A549 (cell line): ENCODE data around the gene MYLK. TPM values are rescaled to one million over a fixed set of nuclear protein-coding genes. Genes with fewer than 3 reads are reported as not detected.
A peak's percentile ranks its signal among the peaks of the same experiment; 100 is the strongest.
"Not testable (repeated sequence)": the region's sequence is repeated elsewhere in the genome, so short reads cannot be mapped to it uniquely, and the experiment has no call there.

Experiments
- ATAC-seq, 2 experiments: fragments of 200-7000 bp in 1 of 2; fragments of >200 bp in 1 of 2; cut with Nextera tagmentation in 1 of 2; cut with Tn5 transposase in 1 of 2; 3 replicates each; pipeline versions ENCODE4 v1.8.0 to v1.9.1; 2018 to 2020; ENCODE audit warnings: mild to moderate bottlenecking in 1 of 2, moderate library complexity in 1 of 2
- CTCF ChIA-PET: fragments of 300-600 bp; sonication (Branson Sonifier 250); formaldehyde crosslinking; extraction: SDS; loops from one replicate; lab custom pipeline; 2021; ENCODE audit warnings: antibody characterized with exemption, inconsistent platforms; lab: Yijun Ruan, JAX
- POLR2A ChIA-PET: fragments of 350-600 bp; formaldehyde crosslinking; extraction: SDS; loops from one replicate; lab custom pipeline; 2021; ENCODE audit warnings: antibody characterized with exemption, inconsistent platforms; lab: Yijun Ruan, JAX
- DNase-seq, 2 experiments: peaks; one replicate each; pipeline versions ENCODE4 v3.0.0 to v3.0.0-alpha.2; 2011 to 2016; ENCODE audit warnings: low read depth in 1 of 2, low spot score in 1 of 2
- FAIRE-seq: peaks from 2 replicates; lab custom pipeline; 2011; peaks lifted over from hg19 to GRCh38; lab: Jason Lieb, UNC
- H3K27ac ChIP-seq, 2 experiments: fragments of >200 bp; sonication (Bioruptor Twin); formaldehyde crosslinking; 3 replicates each; pipeline ENCODE4 v1.5.1; 2016 to 2017
- H3K4me1 ChIP-seq: fragments of >200 bp; sonication (Bioruptor Twin); formaldehyde crosslinking; 3 replicates; pipeline ENCODE4 v1.6.1; 2016
- H3K4me2 ChIP-seq: fragments of >200 bp; sonication (Bioruptor Twin); formaldehyde crosslinking; 3 replicates; pipeline ENCODE4 v1.6.1; 2016
- H3K4me3 ChIP-seq: fragments of >200 bp; sonication (Bioruptor Twin); formaldehyde crosslinking; 3 replicates; pipeline ENCODE4 v1.5.1; 2016
- H3K9me3 ChIP-seq: fragments of >200 bp; sonication (Bioruptor Twin); formaldehyde crosslinking; 3 replicates; pipeline ENCODE4 v1.6.1; 2016
- BHLHE40 ChIP-seq: IDR thresholded peaks from 2 replicates; pipeline ENCODE4 v1.6.1; 2012; ENCODE audit warnings: low read depth, low read length, inconsistent platforms
- CBX2 ChIP-seq: fragments of 200-600 bp; sonication (generic); IDR thresholded peaks from 2 replicates; pipeline ENCODE4 v1.6.1; 2016; ENCODE audit warnings: low read depth, mild to moderate bottlenecking, borderline replicate concordance
- CBX8 ChIP-seq: fragments of 200-600 bp; sonication (generic); IDR thresholded peaks from 2 replicates; pipeline ENCODE4 v1.6.1; 2016
- CHD2 ChIP-seq: fragments of 150-350 bp; IDR thresholded peaks from 2 replicates; pipeline ENCODE4 v1.6.1; 2014; ENCODE audit warnings: low read length; ENCODE audit not compliant: partially characterized antibody
- EHF ChIP-seq: fragments of 250-450 bp; sonication (Bioruptor Pico); IDR thresholded peaks from 2 replicates; pipeline ENCODE4 v1.5.0; 2020; ENCODE audit warnings: mild to moderate bottlenecking
- EHMT2 ChIP-seq: fragments of 200-600 bp; sonication (generic); IDR thresholded peaks from 2 replicates; pipeline ENCODE4 v1.6.1; 2016; ENCODE audit warnings: antibody characterized with exemption, low read depth, mild to moderate bottlenecking, moderate library complexity
- ESRRA ChIP-seq: fragments of 150-350 bp; IDR thresholded peaks from 2 replicates; pipeline ENCODE4 v1.6.1; 2014; ENCODE audit warnings: mild to moderate bottlenecking, low read length, borderline replicate concordance
- GATA3 ChIP-seq: IDR thresholded peaks from 2 replicates; pipeline ENCODE4 v1.6.1; 2012; ENCODE audit warnings: borderline replicate concordance
- HDAC2 ChIP-seq: fragments of 200-600 bp; sonication (generic); IDR thresholded peaks from 2 replicates; pipeline ENCODE4 v1.6.1; 2016
- HOXA7 ChIP-seq: fragments of 250-450 bp; sonication (Bioruptor Pico); IDR thresholded peaks from 2 replicates; pipeline ENCODE4 v1.5.0; 2020; ENCODE audit warnings: mild to moderate bottlenecking, moderate library complexity
- HOXB13 ChIP-seq: fragments of 250-450 bp; sonication (Bioruptor Pico); IDR thresholded peaks from 2 replicates; pipeline ENCODE4 v1.5.0; 2020; ENCODE audit warnings: low read depth, mild to moderate bottlenecking, moderate library complexity
- MAFK ChIP-seq: fragments of 450-650 bp; IDR thresholded peaks from 2 replicates; pipeline ENCODE4 v1.6.1; 2014; ENCODE audit not compliant: partially characterized antibody
- NFE2L2 ChIP-seq: fragments of 150-350 bp; conservative IDR thresholded peaks from 2 replicates; pipeline ENCODE4 v1.6.1; 2014; ENCODE audit warnings: low read length
- PBX3 ChIP-seq: IDR thresholded peaks from 2 replicates; pipeline ENCODE4 v1.6.1; 2012
- RCOR1 ChIP-seq: fragments of 150-350 bp; IDR thresholded peaks from 2 replicates; pipeline ENCODE4 v1.6.1; 2014; ENCODE audit warnings: antibody characterized with exemption, low read length, low read depth
- REST ChIP-seq: fragments of 200-600 bp; sonication (generic); IDR thresholded peaks from 2 replicates; pipeline ENCODE4 v1.6.1; 2016; ENCODE audit warnings: antibody characterized with exemption, mild to moderate bottlenecking, moderate library complexity
- RNF2 ChIP-seq: fragments of 200-600 bp; sonication (generic); IDR thresholded peaks from 2 replicates; pipeline ENCODE4 v1.6.1; 2016; ENCODE audit warnings: low read depth, mild to moderate bottlenecking, antibody characterized with exemption, moderate library complexity, borderline replicate concordance
- ZSCAN20 ChIP-seq: fragments of 250-450 bp; sonication (Bioruptor Pico); IDR thresholded peaks from 2 replicates; pipeline ENCODE4 v1.8.0; 2022; ENCODE audit warnings: mild to moderate bottlenecking, moderate library complexity
- WGBS: methylation state at CpG from one replicate; pipeline ENCODE4 v1.1.6; 2017; ENCODE audit errors: missing lambda C conversion rate; 5-methylcytosine and 5-hydroxymethylcytosine counted together
- polyA plus RNA-seq, 4 experiments: library from polyadenylated mRNA; depleted of rRNA in 3 of 4; stranded (reverse); fragments of >200 nt; fragmentation: RNase III in 1 of 4; extraction: RNeasy Plus Mini Kit Qiagen cat#74134 plus additional on column Dnase treatment in 1 of 4; gene quantifications; 2 replicates in 3 of 4; 3 replicates in 1 of 4; pipeline ENCODE4 v1.2.3, GENCODE V29; 2011 to 2017

Gene MYLK
- polyA plus RNA-seq, 2 of the 4 experiments (the other 2 are of a cell fraction) = 16.9 to 17.4 TPM

- 95% methylated on average over 6 of the region's 6 CpGs for WGBS
- Histone ChIP-seq H3K27ac (peak overlapping the region; percentile 30 to 73; a peak in 5 of 6 replicates), H3K4me1 (peaks cover 34% of the 10 kb centered on the region), H3K4me2 (peak overlapping the region; percentile 13; the same call in 1 of the 3 replicates), H3K4me3 (no peak overlapping the region), H3K9me3 (no peaks in the 10 kb centered on the region)
- FAIRE-seq = no peak
- POLR2A ChIA-PET = no interaction called here
- DNase-seq = no peak
- CTCF ChIA-PET = interaction anchor here (1.0 to 4.3 kb wide), 3 partner anchors 10 to 20 kb away, joined by 3 to 23 read pairs (median 4); no protein-coding TSS in a partner anchor
- no peak for TF ChIP-seq PBX3
- ATAC-seq = peak in 1 of 2 experiments; percentile 49; a peak in 2 of 6 replicates
Measured at GRCh38 chr3:123740391-123740822, 143.7 kb downstream of the MYLK start.

- Histone ChIP-seq H3K4me2 (peak overlapping the region; percentile 33; the same call in 2 of the 3 replicates), H3K4me3 (no peak overlapping the region), H3K27ac (peak overlapping the region; percentile 32 to 73; a peak in 4 of 6 replicates), H3K9me3 (no peaks in the 10 kb centered on the region), H3K4me1 (peaks cover 34% of the 10 kb centered on the region)
- ATAC-seq (peak; percentile 16 to 60; a peak in 3 of 6 replicates), FAIRE-seq (no peak), DNase-seq (no peak)
- TF ChIP-seq HDAC2 (no peak), EHF (CRISPR knock-in tag) (no peak)
- POLR2A ChIA-PET = no interaction called here
- CTCF ChIA-PET = interaction anchor here (1.0 to 4.3 kb wide), 4 partner anchors 9 to 19 kb away, joined by 3 to 23 read pairs (median 4); no protein-coding TSS in a partner anchor
- WGBS = 61% methylated on average over 2 of the region's 2 CpGs
Measured at GRCh38 chr3:123739754-123740153, 144.4 kb downstream of the MYLK start.

- H3K9me3 ChIP-seq = no peaks in the 10 kb centered on the region
- DNase-seq (no peak), ATAC-seq (no peak)
- no peak for TF ChIP-seq RNF2
- TF ChIP-seq, all 56 proteins: peak for 0
- POLR2A ChIA-PET = no interaction called here
- H3K27ac ChIP-seq = peak overlapping the region; percentile 32 to 73; a peak in 4 of 6 replicates
- CTCF ChIA-PET = interaction anchor here (1.6 to 4.3 kb wide), 2 partner anchors 11 to 15 kb away, joined by 4 to 23 read pairs; no protein-coding TSS in a partner anchor
- H3K4me2 ChIP-seq = no peak overlapping the region
- FAIRE-seq = no peak
- 83% methylated on average over 2 of the region's 2 CpGs for WGBS
- no peak overlapping the region for H3K4me3 ChIP-seq
- peaks cover 39% of the 10 kb centered on the region for H3K4me1 ChIP-seq
Measured at GRCh38 chr3:123739106-123739505, 145.0 kb downstream of the MYLK start.

- H3K9me3 ChIP-seq, H3K27ac ChIP-seq, POLR2A ChIA-PET, H3K4me2 ChIP-seq, ATAC-seq, DNase-seq, FAIRE-seq, H3K4me3 ChIP-seq: not testable (repeated sequence)
- peaks cover 45% of the 10 kb centered on the region for H3K4me1 ChIP-seq
- 91% methylated on average over 5 of the region's 5 CpGs for WGBS
- CTCF ChIA-PET = interaction anchor here (1.6 to 4.3 kb wide), 2 partner anchors 11 to 15 kb away, joined by 4 to 23 read pairs; no protein-coding TSS in a partner anchor
Measured at GRCh38 chr3:123738522-123738921, 145.6 kb downstream of the MYLK start.

GRCh38 chr3:123737168-123737567 is 147.0 kb downstream of the MYLK start:
- WGBS = 91% methylated on average over 14 of the region's 14 CpGs
- H3K4me3 ChIP-seq = no peak overlapping the region
- TF ChIP-seq CHD2 (no peak), EHMT2 (no peak), REST (no peak), MAFK (no peak), ZSCAN20 (CRISPR knock-in tag) (no peak), CBX2 (no peak), ESRRA (no peak), GATA3 (no peak), BHLHE40 (no peak), HDAC2 (no peak), NFE2L2 (no peak), HOXB13 (no peak), HOXA7 (CRISPR knock-in tag) (no peak), EHF (CRISPR knock-in tag) (no peak), CBX8 (no peak), RCOR1 (no peak)
- peaks cover 59% of the 10 kb centered on the region for H3K4me1 ChIP-seq
- DNase-seq (no peak), FAIRE-seq (no peak), ATAC-seq (no peak)
- no peak overlapping the region; a peak in 1 of 6 replicates for H3K27ac ChIP-seq
- H3K9me3 ChIP-seq = no peaks in the 10 kb centered on the region
- ChIA-PET POLR2A (no interaction called here), CTCF (no interaction called here)
- no peak overlapping the region for H3K4me2 ChIP-seq
